HepG2 (cell line): ENCODE results near the gene ANO1. TPM values are rescaled to one million over a fixed set of nuclear protein-coding genes. Genes with fewer than 3 reads are reported as not detected.

Experiments used
- ATAC-seq: fragments of 200-7000 bp; cut with Tn5 transposase; 3 replicates; pipeline ENCODE4 v1.9.1; 2020; ENCODE audit warnings: mild to moderate bottlenecking, moderate library complexity
- BruUV-seq: library from RNA; stranded (reverse); fragments of 400-500 nt; replicated peaks from 2 replicates; lab custom pipeline; 2021; lab: Mats Ljungman, UMichigan
- CTCF ChIA-PET: fragments of 300-600 bp; formaldehyde crosslinking; extraction: SDS; loops from one replicate; lab custom pipeline; 2021; ENCODE audit warnings: low total read pairs, inconsistent platforms, low intra/inter-chr PET ratio; lab: Yijun Ruan, JAX
- POLR2A ChIA-PET: fragments of 350-600 bp; sonication (Branson Sonifier 250); formaldehyde crosslinking; loops from one replicate; lab custom pipeline; 2020; ENCODE audit warnings: antibody characterized with exemption, inconsistent platforms; lab: Yijun Ruan, JAX
- DNase-seq: peaks from one replicate; pipeline ENCODE4 v3.0.0-alpha.2; 2015; ENCODE audit warnings: low spot score
- FAIRE-seq: peaks from 3 replicates; lab custom pipeline; 2011; peaks lifted over from hg19 to GRCh38; lab: Jason Lieb, UNC
- H2AFZ ChIP-seq: one replicate; pipeline ENCODE4 v1.6.1; 2011; ENCODE audit warnings: low read length, inconsistent platforms
- H3K27ac ChIP-seq: fragments of 300-600 bp; 3 replicates; pipeline ENCODE4 v1.8.0; 2011; ENCODE audit warnings: mixed run types, mild to moderate bottlenecking, mixed read lengths, low read length, inconsistent platforms; ENCODE audit not compliant: insufficient read depth; ENCODE audit errors: extremely low read length
- H3K27me3 ChIP-seq, 2 experiments: fragments of 200-600 bp in 1 of 2; 2 replicates in 1 of 2; 3 replicates in 1 of 2; pipeline versions ENCODE4 v1.6.0 to v1.8.0; 2011; ENCODE audit warnings: low read length in 2 of 2, mild to moderate bottlenecking in 2 of 2, moderate library complexity in 2 of 2, inconsistent platforms in 1 of 2; ENCODE audit not compliant: insufficient read depth in 2 of 2, control insufficient read depth in 1 of 2
- H3K36me3 ChIP-seq, 2 experiments: fragments of 200-600 bp in 1 of 2; replicated peaks in 1 of 2; 2 replicates in 1 of 2; 3 replicates in 1 of 2; pipeline versions ENCODE4 v1.5.1 to v1.8.0; 2011; ENCODE audit warnings: low read length in 2 of 2, inconsistent platforms in 1 of 2; ENCODE audit not compliant: insufficient read depth in 2 of 2, control insufficient read depth in 1 of 2
- H3K4me1 ChIP-seq: 2 replicates; pipeline ENCODE4 v1.5.1; 2012; ENCODE audit warnings: low read length, inconsistent platforms; ENCODE audit not compliant: insufficient read depth
- H3K4me2 ChIP-seq: 2 replicates; pipeline ENCODE4 v1.6.0; 2011; ENCODE audit warnings: low read depth, low read length, inconsistent platforms
- H3K4me3 ChIP-seq, 3 experiments: fragments of 200-600 bp in 1 of 3; sonication (generic), shearing (Covaris generic) in 1 of 3; replicated peaks in 1 of 3; 2 replicates each; pipeline ENCODE4 v1.5.1; 2011 to 2016; ENCODE audit warnings: low read length in 3 of 3, inconsistent platforms in 2 of 3, low read depth in 2 of 3, mild to moderate bottlenecking in 2 of 3, control low read depth in 1 of 3, mixed read lengths in 1 of 3; ENCODE audit not compliant: insufficient read depth in 1 of 3
- H3K79me2 ChIP-seq: one replicate; pipeline ENCODE4 v1.6.1; 2011; ENCODE audit warnings: low read length, inconsistent platforms; ENCODE audit not compliant: insufficient read depth
- H3K9ac ChIP-seq: 2 replicates; pipeline ENCODE4 v1.6.0; 2011; ENCODE audit warnings: mild to moderate bottlenecking, low read depth, low read length, inconsistent platforms; ENCODE audit not compliant: insufficient read depth
- H3K9me3 ChIP-seq: 2 replicates; pipeline ENCODE4 v1.5.1; 2012; ENCODE audit warnings: mild to moderate bottlenecking, low read length
- H4K20me1 ChIP-seq: 2 replicates; pipeline ENCODE4 v1.6.0; 2011; ENCODE audit warnings: inconsistent platforms, mild to moderate bottlenecking, low read length, moderate library complexity; ENCODE audit not compliant: insufficient read depth
- ZNF329 ChIP-seq: sonication (generic); formaldehyde crosslinking; IDR thresholded peaks from 2 replicates; pipeline ENCODE4 v1.9.0; 2021; ENCODE audit warnings: low read depth, mild to moderate bottlenecking, missing genetic modification reagents
- whole genome bisulfite sequencing: methylation state at CpG from one replicate; pipeline ENCODE4 v1.1.6; 2017; ENCODE audit warnings: low lambda C conversion rate; 5-methylcytosine and 5-hydroxymethylcytosine counted together
- in situ Hi-C: cut with HindIII; loops from 2 replicates; pipeline ENCODE4 v1.10.0; 2017; ENCODE audit warnings: low pct_unique_long_range_greater_than_20kb; ENCODE audit not compliant: extremely low pct_ligation_motif_present
- intact Hi-C: fragments of 100-400 bp; cut with micrococcal nuclease; formaldehyde crosslinking; loops from one replicate; pipeline ENCODE4 v1.10.0; 2022; ENCODE audit not compliant: unreplicated experiment
- polyA plus RNA-seq, 8 experiments: library from polyadenylated mRNA; depleted of rRNA in 3 of 8; stranded (reverse) in 7 of 8; unstranded in 1 of 8; fragments of >200 nt; fragmentation: Illumina TruSeq in 4 of 8; extraction: Trizol in 4 of 8; gene quantifications; 2 replicates each; pipeline versions ENCODE4 v1.2.1 to v1.2.3, GENCODE V29; 2011 to 2016; ENCODE audit warnings: low read depth in 4 of 8, missing spikeins in 1 of 8, mixed read lengths in 1 of 8; ENCODE audit not compliant: insufficient read depth in 1 of 8
- total RNA-seq, 5 experiments: library from RNA; depleted of rRNA; stranded (reverse); fragments of >200 nt; fragmentation: Illumina TruSeq; extraction: Trizol; gene quantifications; 2 replicates each; pipeline ENCODE4 v1.2.3, GENCODE V29; 2016; ENCODE audit warnings: low read depth in 1 of 5
- TF ChIP-seq, protein P1 (sequence below): sonication (generic); formaldehyde crosslinking; IDR thresholded peaks from 2 replicates; pipeline ENCODE4 v1.4.0; 2020; ENCODE audit warnings: missing genetic modification reagents
- TF ChIP-seq, protein P2 (sequence below): sonication (generic); formaldehyde crosslinking; IDR thresholded peaks from 2 replicates; pipeline ENCODE4 v1.5.0; 2020; ENCODE audit warnings: missing genetic modification reagents

The ANO1 gene
- total and polyA plus RNA-seq, 2 of the 13 experiments (the other 11 are each of a cell fraction or from before 2014, with no cell fraction given) = not detected

DNA sequence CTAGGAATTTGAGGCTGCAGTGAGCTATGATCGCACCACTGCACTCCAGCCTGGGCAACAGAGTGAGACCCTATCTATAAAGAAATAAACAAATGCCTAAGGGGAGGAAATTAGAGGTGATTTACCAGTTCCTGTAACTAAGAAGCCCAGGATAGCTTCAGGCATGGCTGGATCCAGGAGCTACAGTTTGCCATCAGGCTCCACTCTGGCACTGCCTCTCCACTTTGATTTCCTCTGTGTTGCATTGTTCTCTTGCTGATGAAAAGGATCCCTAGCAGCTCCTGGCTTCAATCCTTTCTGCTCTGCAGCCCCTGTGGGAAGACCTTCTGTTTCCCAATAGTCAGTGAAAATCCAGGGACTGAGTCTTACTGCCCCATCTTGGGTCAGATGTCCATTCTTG, 104.9 kb downstream of the ANO1 start:
- H3K9ac ChIP-seq = no peak overlapping the region
- no TSS peak for BruUV-seq
- WGBS = 0% methylated on average over 1 of the region's 1 CpG
- H3K4me2 ChIP-seq = no peak overlapping the region
- H3K27me3 ChIP-seq = peaks cover 16 to 84% of the 10 kb centered on the region in 2 experiments
- ChIA-PET CTCF (no interaction called here), POLR2A (no interaction called here)
- DNase-seq = no peak
- FAIRE-seq = no peak
- in situ Hi-C loops (no loop called here), intact Hi-C loops (no loop called here)
- H3K4me3 ChIP-seq = no peak overlapping the region
- H2AFZ ChIP-seq = no peak overlapping the region
- H3K36me3 ChIP-seq = no peaks in the 10 kb centered on the region
- H3K27ac ChIP-seq = no peak overlapping the region
- ATAC-seq = no peak
- no peaks in the 10 kb centered on the region for H4K20me1 ChIP-seq
- no peaks in the 10 kb centered on the region for H3K9me3 ChIP-seq
- TF ChIP-seq, protein P1, sequence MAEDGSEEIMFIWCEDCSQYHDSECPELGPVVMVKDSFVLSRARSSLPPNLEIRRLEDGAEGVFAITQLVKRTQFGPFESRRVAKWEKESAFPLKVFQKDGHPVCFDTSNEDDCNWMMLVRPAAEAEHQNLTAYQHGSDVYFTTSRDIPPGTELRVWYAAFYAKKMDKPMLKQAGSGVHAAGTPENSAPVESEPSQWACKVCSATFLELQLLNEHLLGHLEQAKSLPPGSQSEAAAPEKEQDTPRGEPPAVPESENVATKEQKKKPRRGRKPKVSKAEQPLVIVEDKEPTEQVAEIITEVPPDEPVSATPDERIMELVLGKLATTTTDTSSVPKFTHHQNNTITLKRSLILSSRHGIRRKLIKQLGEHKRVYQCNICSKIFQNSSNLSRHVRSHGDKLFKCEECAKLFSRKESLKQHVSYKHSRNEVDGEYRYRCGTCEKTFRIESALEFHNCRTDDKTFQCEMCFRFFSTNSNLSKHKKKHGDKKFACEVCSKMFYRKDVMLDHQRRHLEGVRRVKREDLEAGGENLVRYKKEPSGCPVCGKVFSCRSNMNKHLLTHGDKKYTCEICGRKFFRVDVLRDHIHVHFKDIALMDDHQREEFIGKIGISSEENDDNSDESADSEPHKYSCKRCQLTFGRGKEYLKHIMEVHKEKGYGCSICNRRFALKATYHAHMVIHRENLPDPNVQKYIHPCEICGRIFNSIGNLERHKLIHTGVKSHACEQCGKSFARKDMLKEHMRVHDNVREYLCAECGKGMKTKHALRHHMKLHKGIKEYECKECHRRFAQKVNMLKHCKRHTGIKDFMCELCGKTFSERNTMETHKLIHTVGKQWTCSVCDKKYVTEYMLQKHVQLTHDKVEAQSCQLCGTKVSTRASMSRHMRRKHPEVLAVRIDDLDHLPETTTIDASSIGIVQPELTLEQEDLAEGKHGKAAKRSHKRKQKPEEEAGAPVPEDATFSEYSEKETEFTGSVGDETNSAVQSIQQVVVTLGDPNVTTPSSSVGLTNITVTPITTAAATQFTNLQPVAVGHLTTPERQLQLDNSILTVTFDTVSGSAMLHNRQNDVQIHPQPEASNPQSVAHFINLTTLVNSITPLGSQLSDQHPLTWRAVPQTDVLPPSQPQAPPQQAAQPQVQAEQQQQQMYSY (CRISPR knock-in tag) = no peak
- TF ChIP-seq, protein P2, sequence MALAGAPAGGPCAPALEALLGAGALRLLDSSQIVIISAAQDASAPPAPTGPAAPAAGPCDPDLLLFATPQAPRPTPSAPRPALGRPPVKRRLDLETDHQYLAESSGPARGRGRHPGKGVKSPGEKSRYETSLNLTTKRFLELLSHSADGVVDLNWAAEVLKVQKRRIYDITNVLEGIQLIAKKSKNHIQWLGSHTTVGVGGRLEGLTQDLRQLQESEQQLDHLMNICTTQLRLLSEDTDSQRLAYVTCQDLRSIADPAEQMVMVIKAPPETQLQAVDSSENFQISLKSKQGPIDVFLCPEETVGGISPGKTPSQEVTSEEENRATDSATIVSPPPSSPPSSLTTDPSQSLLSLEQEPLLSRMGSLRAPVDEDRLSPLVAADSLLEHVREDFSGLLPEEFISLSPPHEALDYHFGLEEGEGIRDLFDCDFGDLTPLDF (CRISPR knock-in tag) = no peak
- peak; percentile 97 for TF ChIP-seq ZNF329
- H3K79me2 ChIP-seq = no peaks in the 10 kb centered on the region
- H3K4me1 ChIP-seq = no peaks in the 10 kb centered on the region
